ENCODE measurements around the gene MYRIP. TPM values are rescaled to one million over a fixed set of nuclear protein-coding genes. Genes with fewer than 3 reads are reported as not detected.

Gene MYRIP
- total RNA-seq, 1 donor, result under 0.01 TPM

DNA sequence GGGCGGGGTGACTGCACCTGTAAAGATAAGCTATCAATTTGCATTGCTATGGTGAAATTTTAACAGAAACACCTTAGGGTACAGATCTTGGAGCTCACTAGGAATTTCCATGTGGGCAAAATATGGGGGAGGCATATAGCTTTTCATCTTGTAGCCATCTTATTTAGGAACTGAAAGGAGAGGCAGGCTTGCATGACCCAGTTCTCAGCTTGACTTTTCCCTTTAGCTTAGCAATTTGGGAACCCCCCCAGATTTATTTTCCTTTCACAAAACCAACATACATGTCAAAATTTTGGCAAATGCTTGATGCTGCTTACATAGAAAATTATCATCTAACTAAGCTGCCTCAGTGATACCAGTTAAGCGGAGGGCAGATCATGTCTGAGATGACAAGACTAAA lies 445.1 kb downstream of the MYRIP start:
- no peaks in the 10 kb centered on the region for H3K36me3 ChIP-seq (ENCODE audit: insufficient read depth, low read length)
- DNase-seq (ENCODE audit: insufficient read length, low spot score, missing footprints), result no peak
- no peaks in the 10 kb centered on the region for H3K79me2 ChIP-seq (ENCODE audit: insufficient read depth, low read length)
- no peak overlapping the region for H3K4me3 ChIP-seq (ENCODE audit: insufficient read depth, low read length)
- H3K27ac ChIP-seq (ENCODE audit: low read depth, low read length), result no peak overlapping the region
- no peaks in the 10 kb centered on the region for H3K4me1 ChIP-seq (ENCODE audit: insufficient read depth, low read length)
- H2AFZ ChIP-seq (ENCODE audit: low read length), result no peak overlapping the region
- no peaks in the 10 kb centered on the region for H3K27me3 ChIP-seq (ENCODE audit: insufficient read depth, low read length)
- no peaks in the 10 kb centered on the region for H4K20me1 ChIP-seq (ENCODE audit: insufficient read depth, low read length)
- TF ChIP-seq, protein P1, sequence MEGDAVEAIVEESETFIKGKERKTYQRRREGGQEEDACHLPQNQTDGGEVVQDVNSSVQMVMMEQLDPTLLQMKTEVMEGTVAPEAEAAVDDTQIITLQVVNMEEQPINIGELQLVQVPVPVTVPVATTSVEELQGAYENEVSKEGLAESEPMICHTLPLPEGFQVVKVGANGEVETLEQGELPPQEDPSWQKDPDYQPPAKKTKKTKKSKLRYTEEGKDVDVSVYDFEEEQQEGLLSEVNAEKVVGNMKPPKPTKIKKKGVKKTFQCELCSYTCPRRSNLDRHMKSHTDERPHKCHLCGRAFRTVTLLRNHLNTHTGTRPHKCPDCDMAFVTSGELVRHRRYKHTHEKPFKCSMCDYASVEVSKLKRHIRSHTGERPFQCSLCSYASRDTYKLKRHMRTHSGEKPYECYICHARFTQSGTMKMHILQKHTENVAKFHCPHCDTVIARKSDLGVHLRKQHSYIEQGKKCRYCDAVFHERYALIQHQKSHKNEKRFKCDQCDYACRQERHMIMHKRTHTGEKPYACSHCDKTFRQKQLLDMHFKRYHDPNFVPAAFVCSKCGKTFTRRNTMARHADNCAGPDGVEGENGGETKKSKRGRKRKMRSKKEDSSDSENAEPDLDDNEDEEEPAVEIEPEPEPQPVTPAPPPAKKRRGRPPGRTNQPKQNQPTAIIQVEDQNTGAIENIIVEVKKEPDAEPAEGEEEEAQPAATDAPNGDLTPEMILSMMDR (IDR thresholded peaks at IDR 0.05; ENCODE audit: extremely low read depth, low read depth, low read length), result no peak
- no peak overlapping the region for H3K4me2 ChIP-seq (ENCODE audit: insufficient read depth, low read length)
- H3K9me3 ChIP-seq (ENCODE audit: low read depth, low read length), result no peaks in the 10 kb centered on the region

- no peak for DNase-seq (ENCODE audit: insufficient read length, low spot score, missing footprints)
- TF ChIP-seq, protein P1 (IDR thresholded peaks at IDR 0.05; ENCODE audit: extremely low read depth, low read depth, low read length), result no peak
- Histone ChIP-seq H3K27ac (ENCODE audit: low read depth, low read length) (no peak overlapping the region), H3K4me3 (ENCODE audit: insufficient read depth, low read length) (no peak overlapping the region), H3K4me1 (ENCODE audit: insufficient read depth, low read length) (no peaks in the 10 kb centered on the region), H2AFZ (ENCODE audit: low read length) (no peak overlapping the region), H3K79me2 (ENCODE audit: insufficient read depth, low read length) (no peaks in the 10 kb centered on the region), H3K9me3 (ENCODE audit: low read depth, low read length) (no peaks in the 10 kb centered on the region), H3K27me3 (ENCODE audit: insufficient read depth, low read length) (no peaks in the 10 kb centered on the region), H3K36me3 (ENCODE audit: insufficient read depth, low read length) (no peaks in the 10 kb centered on the region), H4K20me1 (ENCODE audit: insufficient read depth, low read length) (no peaks in the 10 kb centered on the region), H3K4me2 (ENCODE audit: insufficient read depth, low read length) (no peak overlapping the region)
Observed at GRCh38 chr3:40254891-40255290, 445.5 kb downstream of the MYRIP start.

DNA sequence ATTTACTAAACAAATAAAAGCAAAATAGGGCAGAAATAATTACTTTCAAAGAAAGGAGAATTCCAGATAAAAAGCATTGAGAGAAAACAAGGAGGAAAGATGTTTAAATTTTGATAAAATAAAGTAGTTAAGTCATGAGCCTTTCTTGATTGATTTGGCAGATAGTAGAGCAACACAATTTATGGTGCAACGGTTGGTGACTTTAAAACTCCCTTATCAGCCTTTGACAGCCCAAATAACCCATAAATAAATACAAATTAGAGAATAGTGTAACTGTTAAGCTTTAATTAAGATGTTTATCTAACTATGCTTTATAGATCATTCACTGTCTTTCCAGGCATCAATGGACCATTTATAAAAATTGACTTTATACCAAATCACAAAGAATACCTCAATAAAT lies 446.1 kb downstream of the MYRIP start:
- H3K4me1 ChIP-seq (ENCODE audit: insufficient read depth, low read length), result no peaks in the 10 kb centered on the region
- DNase-seq (ENCODE audit: insufficient read length, low spot score, missing footprints), result no peak
- no peaks in the 10 kb centered on the region for H3K27me3 ChIP-seq (ENCODE audit: insufficient read depth, low read length)
- H2AFZ ChIP-seq (ENCODE audit: low read length), result no peak overlapping the region
- H3K27ac ChIP-seq (ENCODE audit: low read depth, low read length), result no peak overlapping the region
- H3K4me2 ChIP-seq (ENCODE audit: insufficient read depth, low read length), result no peak overlapping the region
- H3K36me3 ChIP-seq (ENCODE audit: insufficient read depth, low read length), result no peaks in the 10 kb centered on the region
- no peaks in the 10 kb centered on the region for H3K79me2 ChIP-seq (ENCODE audit: insufficient read depth, low read length)
- TF ChIP-seq, protein P1 (IDR thresholded peaks at IDR 0.05; ENCODE audit: extremely low read depth, low read depth, low read length), result no peak
- H4K20me1 ChIP-seq (ENCODE audit: insufficient read depth, low read length), result no peaks in the 10 kb centered on the region
- no peaks in the 10 kb centered on the region for H3K9me3 ChIP-seq (ENCODE audit: low read depth, low read length)
- H3K4me3 ChIP-seq (ENCODE audit: insufficient read depth, low read length), result no peak overlapping the region

- no peaks in the 10 kb centered on the region for H3K79me2 ChIP-seq (ENCODE audit: insufficient read depth, low read length)
Observed at GRCh38 chr3:40258064-40258463, 448.7 kb downstream of the MYRIP start.

More at GRCh38 chr3:40258064-40258463, 448.7 kb downstream of the MYRIP start:
- Histone ChIP-seq H3K27me3 (ENCODE audit: insufficient read depth, low read length) (no peaks in the 10 kb centered on the region), H3K36me3 (ENCODE audit: insufficient read depth, low read length) (no peaks in the 10 kb centered on the region), H4K20me1 (ENCODE audit: insufficient read depth, low read length) (no peaks in the 10 kb centered on the region), H2AFZ (ENCODE audit: low read length) (no peak overlapping the region), H3K4me3 (ENCODE audit: insufficient read depth, low read length) (no peak overlapping the region), H3K27ac (ENCODE audit: low read depth, low read length) (no peak overlapping the region), H3K4me1 (ENCODE audit: insufficient read depth, low read length) (no peaks in the 10 kb centered on the region), H3K9me3 (ENCODE audit: low read depth, low read length) (no peaks in the 10 kb centered on the region), H3K4me2 (ENCODE audit: insufficient read depth, low read length) (no peak overlapping the region)
- TF ChIP-seq, protein P1 (IDR thresholded peaks at IDR 0.05; ENCODE audit: extremely low read depth, low read depth, low read length), result no peak
- no peak for DNase-seq (ENCODE audit: insufficient read length, low spot score, missing footprints)

All from osteoblast (primary cell).